A673 (cell line): ENCODE data around the gene ECSCR. TPM values are rescaled to one million over a fixed set of nuclear protein-coding genes. Genes with fewer than 3 reads are reported as not detected.

Source experiments
- BruUV-seq: library from RNA; stranded (reverse); fragments of 400-500 nt; replicated peaks from 2 replicates; lab custom pipeline; 2021; lab: Mats Ljungman, UMichigan
- CTCF ChIA-PET: fragments of 300-600 bp; sonication (Branson Sonifier 250); formaldehyde crosslinking; loops from one replicate; lab custom pipeline; 2022; ENCODE audit warnings: antibody characterized with exemption; lab: Charles Lee
- POLR2A ChIA-PET: fragments of 300-600 bp; sonication (Branson Sonifier 250); formaldehyde crosslinking; loops from one replicate; lab custom pipeline; 2022; ENCODE audit warnings: antibody characterized with exemption; ENCODE audit not compliant: low non-redundant PET; lab: Charles Lee
- DNase-seq: peaks from one replicate; pipeline ENCODE4 v3.0.0-alpha.2; 2015; ENCODE audit warnings: low spot score
- H3K27ac ChIP-seq: fragments of 200-600 bp; sonication (generic); 2 replicates; pipeline ENCODE4 v1.5.1; 2016; ENCODE audit warnings: mixed run types, low read depth, mild to moderate bottlenecking, mixed read lengths, antibody characterized with exemption, low read length; ENCODE audit not compliant: poor library complexity, severe bottlenecking
- H3K27me3 ChIP-seq: fragments of 200-600 bp; sonication (generic); replicated peaks from 2 replicates; pipeline ENCODE4 v1.6.1; 2017; ENCODE audit warnings: mixed run types, low read depth, mild to moderate bottlenecking, mixed read lengths, antibody characterized with exemption, low read length; ENCODE audit not compliant: insufficient read depth, poor library complexity
- H3K36me3 ChIP-seq: fragments of 200-600 bp; sonication (generic); 2 replicates; pipeline ENCODE4 v1.6.1; 2016; ENCODE audit warnings: mixed run types, mild to moderate bottlenecking, mixed read lengths, antibody characterized with exemption, low read length; ENCODE audit not compliant: insufficient read depth, poor library complexity, severe bottlenecking
- H3K4me1 ChIP-seq: fragments of 200-600 bp; sonication (generic); 2 replicates; pipeline ENCODE4 v1.6.1; 2017; ENCODE audit warnings: mixed run types, mild to moderate bottlenecking, mixed read lengths, antibody characterized with exemption, low read length; ENCODE audit not compliant: insufficient read depth, poor library complexity, severe bottlenecking
- H3K4me3 ChIP-seq: fragments of 200-600 bp; sonication (generic); 2 replicates; pipeline ENCODE4 v1.5.1; 2016; ENCODE audit warnings: low read depth, mixed run types, mild to moderate bottlenecking, mixed read lengths, low read length; ENCODE audit not compliant: poor library complexity, severe bottlenecking
- H3K9me3 ChIP-seq: fragments of 200-600 bp; sonication (generic); 2 replicates; pipeline ENCODE4 v1.6.1; 2016; ENCODE audit warnings: mixed run types, low read depth, mild to moderate bottlenecking, mixed read lengths, antibody characterized with exemption, low read length; ENCODE audit not compliant: poor library complexity, severe bottlenecking
- CTCF ChIP-seq: fragments of 300-800, 200-600 bp; sonication (generic); conservative IDR thresholded peaks from 2 replicates; pipeline ENCODE4 v1.5.1; 2017; ENCODE audit warnings: low read depth, mild to moderate bottlenecking, antibody characterized with exemption, low read length, moderate library complexity, mixed read lengths
- EZH2 ChIP-seq: fragments of 200-600 bp; sonication (generic); IDR thresholded peaks from 2 replicates; pipeline ENCODE4 v1.6.1; 2017; ENCODE audit warnings: borderline replicate concordance, low read depth, mild to moderate bottlenecking, mixed read lengths, antibody characterized with exemption, low read length; ENCODE audit not compliant: poor library complexity, severe bottlenecking
- intact Hi-C: fragments of 100-400 bp; cut with micrococcal nuclease; formaldehyde crosslinking; loops from one replicate; pipeline ENCODE4 v1.10.0; 2022; ENCODE audit not compliant: unreplicated experiment
- total RNA-seq: library from RNA; stranded (reverse); gene quantifications from 2 replicates; pipeline ENCODE4 v1.2.3, GENCODE V29; 2021

ECSCR gene
- total RNA-seq, 1 experiment from 2014 or later, result 1.6 TPM

GRCh38 chr5:139425497-139425896 lies 37.0 kb downstream of the ECSCR start:
- ChIA-PET POLR2A (no interaction called here), CTCF (no interaction called here)
- peak; percentile 73 for DNase-seq
- H3K27ac ChIP-seq, result no peak overlapping the region
- no peaks in the 10 kb centered on the region for H3K27me3 ChIP-seq
- BruUV-seq, result no TSS peak
- H3K4me1 ChIP-seq, result peaks cover 7% of the 10 kb centered on the region
- no peaks in the 10 kb centered on the region for H3K9me3 ChIP-seq
- H3K36me3 ChIP-seq, result no peaks in the 10 kb centered on the region
- intact Hi-C loops, result no loop called here
- H3K4me3 ChIP-seq, result no peak overlapping the region
- no peak for TF ChIP-seq EZH2
- no peak for TF ChIP-seq CTCF

DNA sequence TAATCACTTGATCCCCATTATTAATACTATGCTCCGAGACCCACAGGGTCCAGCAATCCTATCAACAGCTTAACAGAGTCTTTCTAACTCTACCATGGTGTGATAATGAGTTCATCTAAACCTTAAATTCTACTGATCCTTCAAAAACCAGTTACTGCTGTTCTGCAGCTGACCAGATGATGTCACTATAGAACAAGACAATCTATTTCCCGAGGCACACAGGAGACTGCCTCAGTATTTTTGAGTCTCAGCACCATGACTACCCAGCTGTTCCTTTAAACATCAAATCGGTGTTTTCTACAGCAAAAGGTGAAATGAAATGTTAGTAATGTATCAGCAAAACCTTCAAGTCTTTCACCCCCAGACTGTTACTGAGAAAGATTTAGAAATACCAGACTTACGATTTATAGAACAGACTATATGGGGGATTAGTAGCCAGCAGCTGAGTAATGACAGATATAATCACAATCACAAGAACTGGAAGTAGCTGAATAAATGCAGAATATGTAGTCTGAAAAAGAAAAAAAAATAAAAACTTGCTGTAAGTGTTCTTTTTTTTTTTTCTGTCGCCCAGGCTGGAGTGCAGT lies 40.1 kb downstream of the ECSCR start:
- TF ChIP-seq EZH2, result no peak
- TF ChIP-seq CTCF, result peak; percentile 94
- H3K27ac ChIP-seq, result no peak overlapping the region
- ChIA-PET POLR2A (interaction anchor here (0.7 kb wide), 1 partner anchor 327 kb away, joined by 7 read pairs; no protein-coding TSS in a partner anchor), CTCF (interaction anchor here (0.6 to 1.9 kb wide), 10 partner anchors 17 to 354 kb away, joined by 3 to 16 read pairs (median 3); partner anchors contain the start of gene DNAJC18)
- no peak overlapping the region for H3K4me3 ChIP-seq
- H3K9me3 ChIP-seq, result no peaks in the 10 kb centered on the region
- H3K27me3 ChIP-seq, result no peaks in the 10 kb centered on the region
- no TSS peak for BruUV-seq
- peak; percentile 77 for DNase-seq
- intact Hi-C loops, result loop anchor here (1.0 to 5.0 kb wide), 3 partner anchors 91 to 343 kb away; no protein-coding TSS in a partner anchor
- H3K4me1 ChIP-seq, result peaks cover 7% of the 10 kb centered on the region
- no peaks in the 10 kb centered on the region for H3K36me3 ChIP-seq

GRCh38 chr5:139419226-139420192 lies 43.0 kb downstream of the ECSCR start:
- no peaks in the 10 kb centered on the region for H3K4me1 ChIP-seq
- CTCF ChIA-PET, result interaction anchor here (0.8 kb wide), 1 partner anchor 95 kb away, joined by 3 read pairs; no protein-coding TSS in a partner anchor
- no peak for TF ChIP-seq EZH2
- no peak for TF ChIP-seq CTCF
- H3K27ac ChIP-seq, result no peak overlapping the region
- intact Hi-C loops, result loop anchor here (5.0 kb wide), 1 partner anchor 213 kb away; no protein-coding TSS in a partner anchor
- BruUV-seq, result no TSS peak
- DNase-seq, result no peak
- H3K9me3 ChIP-seq, result no peaks in the 10 kb centered on the region
- no peaks in the 10 kb centered on the region for H3K36me3 ChIP-seq
- no peak overlapping the region for H3K4me3 ChIP-seq
- POLR2A ChIA-PET, result no interaction called here
- no peaks in the 10 kb centered on the region for H3K27me3 ChIP-seq
